ENCODE data around the gene FCMR. TPM values are rescaled to one million over a fixed set of nuclear protein-coding genes. Genes with fewer than 3 reads are reported as not detected.

Gene FCMR
- total and polyA plus RNA-seq, 9 donors, result 0.38 to 8.4 (median 2.4) TPM

DNA sequence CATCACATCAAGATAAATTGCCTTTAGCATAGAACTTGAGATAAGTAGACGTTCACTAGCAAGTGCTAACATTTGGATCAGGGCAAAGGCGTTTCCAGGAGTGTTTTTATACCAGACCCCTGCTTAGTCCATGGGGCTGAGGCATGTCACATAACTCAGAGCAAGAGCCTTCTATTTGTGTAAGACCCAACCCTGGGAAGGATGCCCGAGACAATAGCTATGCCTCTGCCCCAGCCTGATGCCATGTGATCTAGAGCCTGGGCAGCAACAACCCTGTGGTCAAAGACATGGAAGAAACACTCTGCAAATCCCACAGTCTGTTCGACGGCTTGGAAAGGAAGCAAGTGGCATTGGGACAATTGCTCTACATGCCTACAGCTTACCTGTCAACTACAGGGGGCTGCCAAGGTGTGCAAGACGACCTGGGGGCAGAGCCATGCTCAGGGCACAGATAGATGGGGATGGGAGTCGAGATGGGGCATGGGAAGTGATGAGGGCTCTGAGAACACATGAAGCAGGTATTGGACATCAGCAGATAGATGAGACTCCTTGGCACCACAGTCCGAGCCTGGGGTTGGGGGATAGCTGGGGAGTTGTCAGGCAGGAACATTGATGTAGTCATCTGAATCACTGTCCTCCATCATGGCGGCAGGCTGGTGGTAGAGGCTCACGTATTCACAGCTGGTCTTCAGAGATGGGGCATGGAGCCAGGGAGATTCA, 17.2 kb downstream of the FCMR start:
- no peak for DNase-seq
- no peak overlapping the region for H3K4me3 ChIP-seq
- intact Hi-C loops (cut with DNase I), result no loop called here

GRCh38 chr1:206903687-206904086, 18.1 kb downstream of the FCMR start:
- Histone ChIP-seq H3K27me3 (no peaks in the 10 kb centered on the region), H3K9me3 (no peaks in the 10 kb centered on the region), H3K27ac (no peak overlapping the region), H3K4me3 (no peak overlapping the region), H3K36me3 (no peaks in the 10 kb centered on the region), H3K4me1 (ENCODE audit: insufficient read depth) (no peaks in the 10 kb centered on the region)
- TF ChIP-seq EP300 (IDR thresholded peaks at IDR 0.05) (no peak), POLR2A (IDR thresholded peaks at IDR 0.05) (no peak)
- 45 to 65% (median 58%) methylated on average over 2 of the region's 2 CpGs for WGBS, 3 donors
- intact Hi-C loops (cut with DNase I), result no loop called here
- no peak for DNase-seq

More for the DNA sequence above, 17.2 kb downstream of the FCMR start:
- H3K9me3 ChIP-seq, result no peaks in the 10 kb centered on the region
- H3K36me3 ChIP-seq, result no peaks in the 10 kb centered on the region
- WGBS, 3 donors, result 91 to 94% (median 93%) methylated on average over 10 of the region's 10 CpGs
- H3K4me1 ChIP-seq (ENCODE audit: insufficient read depth), result peaks cover 1% of the 10 kb centered on the region
- no peaks in the 10 kb centered on the region for H3K27me3 ChIP-seq
- no peak overlapping the region for H3K27ac ChIP-seq
- TF ChIP-seq EP300 (IDR thresholded peaks at IDR 0.05) (no peak), CTCF (IDR thresholded peaks at IDR 0.05) (no peak), POLR2A (IDR thresholded peaks at IDR 0.05) (no peak)

DNA sequence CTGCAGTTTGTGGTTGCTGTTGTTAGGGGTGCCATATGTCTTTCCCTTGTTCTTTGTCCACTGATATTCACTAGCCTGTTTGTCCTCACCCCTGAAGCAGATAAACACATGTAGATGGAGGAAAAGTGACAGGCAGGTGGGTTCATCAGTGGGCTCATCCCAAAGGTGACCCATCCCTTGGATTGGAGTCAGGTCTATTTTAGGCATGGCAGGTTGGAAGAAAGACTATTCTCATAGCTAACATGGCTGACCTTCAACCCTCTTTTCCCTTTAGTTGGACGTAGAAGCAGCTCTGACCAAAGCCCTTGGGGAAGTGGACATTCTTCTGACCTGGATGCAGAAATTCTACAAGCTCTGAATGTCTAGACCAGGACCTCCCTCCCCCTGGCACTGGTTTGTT, 19.0 kb downstream of the FCMR start:
- Histone ChIP-seq H3K9me3 (no peaks in the 10 kb centered on the region), H3K36me3 (no peaks in the 10 kb centered on the region), H3K4me1 (ENCODE audit: insufficient read depth) (no peaks in the 10 kb centered on the region), H3K27me3 (no peaks in the 10 kb centered on the region), H3K4me3 (no peak overlapping the region), H3K27ac (no peak overlapping the region)
- intact Hi-C loops (cut with DNase I), result no loop called here
- no peak for DNase-seq
- WGBS, 3 donors, result 84 to 100% (median 96%) methylated on average over 1 of the region's 1 CpG
- TF ChIP-seq EP300 (IDR thresholded peaks at IDR 0.05), result no peak
- TF ChIP-seq POLR2A (IDR thresholded peaks at IDR 0.05), result no peak
- TF ChIP-seq CTCF (IDR thresholded peaks at IDR 0.05), result no peak

GRCh38 chr1:206901944-206902343, 19.8 kb downstream of the FCMR start:
- Histone ChIP-seq H3K4me3 (no peak overlapping the region), H3K27me3 (no peaks in the 10 kb centered on the region), H3K4me1 (ENCODE audit: insufficient read depth) (no peaks in the 10 kb centered on the region), H3K9me3 (no peaks in the 10 kb centered on the region), H3K36me3 (no peaks in the 10 kb centered on the region), H3K27ac (no peak overlapping the region)
- DNase-seq, result no peak
- 86 to 90% (median 89%) methylated on average over 6 of the region's 6 CpGs for WGBS, 3 donors
- TF ChIP-seq POLR2A (IDR thresholded peaks at IDR 0.05) (no peak), EP300 (IDR thresholded peaks at IDR 0.05) (no peak), CTCF (IDR thresholded peaks at IDR 0.05) (no peak)
- intact Hi-C loops (cut with DNase I), result no loop called here

- peaks cover 8% of the 10 kb centered on the region for H3K4me1 ChIP-seq (ENCODE audit: insufficient read depth)
- H3K4me3 ChIP-seq, result no peak overlapping the region
- no peak overlapping the region for H3K27ac ChIP-seq
- TF ChIP-seq POLR2A (IDR thresholded peaks at IDR 0.05) (no peak), CTCF (IDR thresholded peaks at IDR 0.05) (no peak), EP300 (IDR thresholded peaks at IDR 0.05) (no peak)
- WGBS, 3 donors, result 89 to 91% (median 90%) methylated on average over 7 of the region's 7 CpGs
- no peak for DNase-seq
- H3K36me3 ChIP-seq, result no peaks in the 10 kb centered on the region
- no peaks in the 10 kb centered on the region for H3K9me3 ChIP-seq
- intact Hi-C loops (cut with DNase I), result no loop called here
- no peaks in the 10 kb centered on the region for H3K27me3 ChIP-seq
These were observed 21.6 kb downstream of the FCMR start for GRCh38 chr1:206900149-206900548.

Measured in ovary (tissue), 9 donors.